Endothelial cell of umbilical vein (primary cell): ENCODE data around the gene SLC25A29. TPM values are rescaled to one million over a fixed set of nuclear protein-coding genes. Genes with fewer than 3 reads are reported as not detected.

Source experiments
- BruUV-seq: library from RNA; stranded (reverse); fragments of 400-500 nt; replicated peaks from 2 replicates; lab custom pipeline; 2021; lab: Mats Ljungman, UMichigan
- CTCF ChIA-PET: fragments of 300-600, 350-600 bp; sonication (Branson Sonifier 250); formaldehyde crosslinking; loops from one replicate; lab custom pipeline; 2021; ENCODE audit warnings: antibody characterized with exemption, inconsistent platforms; lab: Charles Lee
- POLR2A ChIA-PET: fragments of 300-600, 350-600 bp; sonication (Branson Sonifier 250); formaldehyde crosslinking; loops from one replicate; lab custom pipeline; 2021; ENCODE audit warnings: antibody characterized with exemption, inconsistent platforms; lab: Charles Lee
- DNase-seq: peaks from one replicate; pipeline ENCODE4 v3.0.0-alpha.2; 2011; ENCODE audit warnings: low read depth, low spot score
- FAIRE-seq: peaks from 2 replicates; lab custom pipeline; 2011; peaks lifted over from hg19 to GRCh38; lab: Jason Lieb, UNC
- H2AFZ ChIP-seq: 2 replicates; pipeline ENCODE4 v1.6.0; 2012; ENCODE audit warnings: low read depth, low read length, control low read depth, inconsistent platforms
- H3K27ac ChIP-seq: 2 replicates; pipeline ENCODE4 v1.5.1; 2011; ENCODE audit warnings: low read depth, mild to moderate bottlenecking, control low read depth, low read length, moderate library complexity; ENCODE audit not compliant: insufficient read depth
- H3K27me3 ChIP-seq, 2 experiments: 2 replicates each; pipeline versions ENCODE4 v1.6.0 to v1.6.1; 2011; ENCODE audit warnings: low read length in 2 of 2, mixed read lengths in 1 of 2; ENCODE audit not compliant: control insufficient read depth in 2 of 2, insufficient read depth in 2 of 2
- H3K36me3 ChIP-seq, 2 experiments: 2 replicates in 1 of 2; 3 replicates in 1 of 2; pipeline ENCODE4 v1.5.1; 2011; ENCODE audit warnings: low read length in 2 of 2, mild to moderate bottlenecking in 1 of 2, moderate library complexity in 1 of 2; ENCODE audit not compliant: control insufficient read depth in 2 of 2, insufficient read depth in 2 of 2; ENCODE audit errors: extremely low read depth in 1 of 2
- H3K4me1 ChIP-seq: 3 replicates; pipeline ENCODE4 v1.5.1; 2011; ENCODE audit warnings: mild to moderate bottlenecking, low read length; ENCODE audit not compliant: control insufficient read depth, insufficient read depth; ENCODE audit errors: extremely low read depth
- H3K4me2 ChIP-seq: 2 replicates; pipeline ENCODE4 v1.6.1; 2011; ENCODE audit warnings: low read length, control low read depth, mixed read lengths; ENCODE audit not compliant: insufficient read depth
- H3K4me3 ChIP-seq, 3 experiments: fragments of 200-600 bp in 1 of 3; sonication (generic), shearing (Covaris generic) in 1 of 3; replicated peaks in 1 of 3; 2 replicates each; pipeline ENCODE4 v1.5.1; 2011 to 2016; ENCODE audit warnings: control low read depth in 3 of 3, low read length in 3 of 3, mild to moderate bottlenecking in 2 of 3, inconsistent platforms in 1 of 3, low read depth in 1 of 3, moderate library complexity in 1 of 3; ENCODE audit not compliant: insufficient read depth in 1 of 3
- H3K79me2 ChIP-seq: 2 replicates; pipeline ENCODE4 v1.6.0; 2012; ENCODE audit warnings: low read length, inconsistent platforms; ENCODE audit not compliant: control insufficient read depth, insufficient read depth
- H3K9ac ChIP-seq: replicated peaks from 2 replicates; pipeline ENCODE3; 2011; ENCODE audit warnings: low read length, control low read depth; ENCODE audit not compliant: insufficient read depth; ENCODE audit errors: extremely low read depth
- H3K9me1 ChIP-seq: replicated peaks from 3 replicates; pipeline ENCODE4 v1.6.0; 2011; ENCODE audit warnings: mild to moderate bottlenecking, low read length; ENCODE audit not compliant: control insufficient read depth, insufficient read depth; ENCODE audit errors: extremely low read depth
- H3K9me3 ChIP-seq: replicated peaks from 2 replicates; pipeline ENCODE4 v1.5.1; 2012; ENCODE audit warnings: low read length, inconsistent platforms; ENCODE audit not compliant: control insufficient read depth, insufficient read depth
- H4K20me1 ChIP-seq: replicated peaks from 2 replicates; pipeline ENCODE3; 2011; ENCODE audit warnings: mild to moderate bottlenecking, low read length; ENCODE audit not compliant: control insufficient read depth, insufficient read depth; ENCODE audit errors: extremely low read depth
- CTCF ChIP-seq, 2 donors: IDR thresholded peaks; 1 replicate in 1 of 2; 2 replicates in 1 of 2; pipeline ENCODE4 v1.5.1; 2011; ENCODE audit warnings: low read length in 2 of 2, mild to moderate bottlenecking in 2 of 2, moderate library complexity in 2 of 2, control low read depth in 1 of 2, inconsistent platforms in 1 of 2, low read depth in 1 of 2; ENCODE audit not compliant: insufficient read depth in 1 of 2; ENCODE audit errors: extremely low read depth in 1 of 2
- EZH2 ChIP-seq: IDR thresholded peaks from 2 replicates; pipeline ENCODE4 v1.6.1; 2012; ENCODE audit warnings: borderline replicate concordance, low read depth, mild to moderate bottlenecking, moderate library complexity, low read length, inconsistent platforms; ENCODE audit not compliant: severe bottlenecking
- FOS ChIP-seq: IDR thresholded peaks from 2 replicates; pipeline ENCODE4 v1.6.1; 2011; ENCODE audit warnings: mild to moderate bottlenecking, low read length, moderate library complexity, borderline replicate concordance; ENCODE audit not compliant: insufficient read depth
- GATA2 ChIP-seq: IDR thresholded peaks from 2 replicates; pipeline ENCODE4 v1.7.0; 2011; ENCODE audit warnings: low read depth, mild to moderate bottlenecking, moderate library complexity, mixed read lengths, low read length; ENCODE audit not compliant: insufficient read length, insufficient read depth
- JUN ChIP-seq: IDR thresholded peaks from 2 replicates; pipeline ENCODE4 v1.6.1; 2011; ENCODE audit warnings: borderline replicate concordance, low read depth; ENCODE audit not compliant: insufficient read length, insufficient read depth
- MAX ChIP-seq: IDR thresholded peaks from 2 replicates; pipeline ENCODE4 v1.6.1; 2011; ENCODE audit not compliant: insufficient read depth, insufficient read length
- MYC ChIP-seq: IDR thresholded peaks from one replicate; pipeline ENCODE4 v1.6.1; 2011; ENCODE audit warnings: mild to moderate bottlenecking, low read depth, low read length
- POLR2A ChIP-seq: IDR thresholded peaks from 2 replicates; pipeline ENCODE4 v1.6.1; 2012; ENCODE audit warnings: low read depth, mild to moderate bottlenecking, control low read depth, low read length
- POLR2AphosphoS5 ChIP-seq: IDR thresholded peaks from 2 replicates; pipeline ENCODE4 v1.6.1; 2012; ENCODE audit warnings: low read depth, mild to moderate bottlenecking, control low read depth, low read length, moderate library complexity; ENCODE audit not compliant: insufficient read depth
- dilution Hi-C: fragments of 300-500 bp; cut with MboI; formaldehyde crosslinking; loops from one replicate; pipeline ENCODE4 v1.15.0; 2019; ENCODE audit warnings: low sequenced_read_pairs; ENCODE audit not compliant: extremely low pct_ligation_motif_present
- intact Hi-C: fragments of 100-400 bp; cut with micrococcal nuclease; formaldehyde crosslinking; loops from one replicate; pipeline ENCODE4 v1.10.0; 2022
- polyA plus RNA-seq, 4 experiments: library from polyadenylated mRNA; depleted of rRNA in 3 of 4; stranded (reverse) in 3 of 4; unstranded in 1 of 4; fragments of >200 nt; gene quantifications; 2 replicates each; pipeline versions ENCODE4 v1.2.1 to v1.2.3, GENCODE V29; 2011 to 2012; ENCODE audit warnings: missing spikeins in 1 of 4
- total RNA-seq: library from RNA; stranded (reverse); gene quantifications from 2 replicates; pipeline ENCODE4 v1.2.3, GENCODE V29; 2021

Gene SLC25A29
- total and polyA plus RNA-seq, 2 donors (not counting 3 experiments of a cell fraction or from before 2014, with no cell fraction given), result 132 to 154 TPM

- H3K9me1 ChIP-seq, result no peaks in the 10 kb centered on the region
- no peak overlapping the region for H3K9ac ChIP-seq
- TF ChIP-seq JUN, result no peak
- TF ChIP-seq MAX, result no peak
- no peak for TF ChIP-seq POLR2AphosphoS5
- TF ChIP-seq EZH2, result no peak
- no peak for TF ChIP-seq CTCF (IDR thresholded peaks at IDR 0.05; ENCODE audit: extremely low read depth in 1 of 2, insufficient read depth in 1 of 2, low read depth in 1 of 2, low read length in 2 of 2)
- no peak for TF ChIP-seq FOS
- TF ChIP-seq GATA2, result no peak
- TF ChIP-seq POLR2A, result no peak
- TF ChIP-seq MYC, result no peak
- H2AFZ ChIP-seq, result no peak overlapping the region
- ChIA-PET POLR2A (no interaction called here), CTCF (interaction anchor here (0.9 to 1.5 kb wide), 11 partner anchors 9 to 171 kb away, joined by 3 to 13 read pairs (median 4); no protein-coding TSS in a partner anchor)
- H3K27ac ChIP-seq, result no peak overlapping the region
- H3K79me2 ChIP-seq, result peaks cover 61% of the 10 kb centered on the region
- dilution Hi-C loops (no loop called here), intact Hi-C loops (no loop called here)
- no peak for FAIRE-seq
- no TSS peak for BruUV-seq
- H4K20me1 ChIP-seq, result no peaks in the 10 kb centered on the region
- H3K4me3 ChIP-seq, result no peak overlapping the region
- H3K36me3 ChIP-seq, result peaks cover 0 to 11% of the 10 kb centered on the region in 2 experiments
- peaks cover 19% of the 10 kb centered on the region for H3K4me1 ChIP-seq
- DNase-seq, result no peak
- H3K4me2 ChIP-seq, result peak overlapping the region; percentile 23
- H3K27me3 ChIP-seq, result no peaks in the 10 kb centered on the region
- H3K9me3 ChIP-seq, result no peaks in the 10 kb centered on the region
These were observed 27.1 kb downstream of the SLC25A29 start for GRCh38 chr14:100279133-100279532.
